Measurements from ENCODE around the gene ZNF134. TPM values are rescaled to one million over a fixed set of nuclear protein-coding genes. Genes with fewer than 3 reads are reported as not detected.

Gene ZNF134
- total RNA-seq: 16.5 TPM

DNA sequence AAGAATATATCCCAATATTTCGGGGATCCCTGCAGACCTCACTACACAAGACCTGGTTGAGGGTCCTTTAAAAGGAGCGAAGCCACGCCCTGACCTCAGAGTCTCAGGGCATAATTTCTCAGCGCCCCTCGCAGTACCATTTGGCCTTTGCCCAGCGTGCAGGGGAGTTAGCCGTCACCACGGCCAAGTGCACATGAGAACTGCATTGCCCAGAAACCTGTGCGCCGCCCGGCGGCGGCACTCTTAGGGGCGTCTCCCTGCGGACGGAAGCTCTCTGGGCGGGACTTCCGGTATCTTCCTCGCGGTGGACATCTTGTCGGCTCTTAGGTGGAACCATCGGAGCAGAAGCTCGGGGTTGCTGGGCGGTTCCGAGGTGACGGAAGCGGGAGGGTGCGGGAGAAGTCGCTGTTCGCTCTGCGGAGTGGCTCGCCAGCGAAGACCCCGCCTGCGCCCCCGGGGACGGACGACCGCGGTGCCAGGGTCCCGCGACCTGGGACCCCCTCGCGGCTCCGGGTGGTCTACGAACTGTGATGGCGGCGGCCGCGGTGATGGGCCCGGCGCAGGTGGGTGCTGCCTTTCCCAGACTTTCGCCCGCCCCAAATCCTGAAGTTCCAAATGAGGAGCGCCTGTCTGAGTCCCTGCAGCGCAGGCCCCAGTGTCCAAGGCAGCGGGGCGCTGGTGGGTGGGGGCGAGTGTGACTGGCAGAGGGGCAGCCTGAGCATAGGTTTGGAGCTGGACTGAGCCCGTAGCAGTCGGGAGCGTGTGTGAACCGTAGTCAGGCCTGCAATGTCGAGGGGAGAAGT is at the start of gene ZNF134:
Gene ZNF134, plus strand, starts transcription at position 302 of the 803 bp plus-strand sequence. CDS start 5,227 bp downstream, outside the sequence.
- intact Hi-C loops (cut with DNase I): no loop called here
- ATAC-seq (peak; percentile 99), DNase-seq (ENCODE audit: low spot score) (peak; percentile 94)

DNA sequence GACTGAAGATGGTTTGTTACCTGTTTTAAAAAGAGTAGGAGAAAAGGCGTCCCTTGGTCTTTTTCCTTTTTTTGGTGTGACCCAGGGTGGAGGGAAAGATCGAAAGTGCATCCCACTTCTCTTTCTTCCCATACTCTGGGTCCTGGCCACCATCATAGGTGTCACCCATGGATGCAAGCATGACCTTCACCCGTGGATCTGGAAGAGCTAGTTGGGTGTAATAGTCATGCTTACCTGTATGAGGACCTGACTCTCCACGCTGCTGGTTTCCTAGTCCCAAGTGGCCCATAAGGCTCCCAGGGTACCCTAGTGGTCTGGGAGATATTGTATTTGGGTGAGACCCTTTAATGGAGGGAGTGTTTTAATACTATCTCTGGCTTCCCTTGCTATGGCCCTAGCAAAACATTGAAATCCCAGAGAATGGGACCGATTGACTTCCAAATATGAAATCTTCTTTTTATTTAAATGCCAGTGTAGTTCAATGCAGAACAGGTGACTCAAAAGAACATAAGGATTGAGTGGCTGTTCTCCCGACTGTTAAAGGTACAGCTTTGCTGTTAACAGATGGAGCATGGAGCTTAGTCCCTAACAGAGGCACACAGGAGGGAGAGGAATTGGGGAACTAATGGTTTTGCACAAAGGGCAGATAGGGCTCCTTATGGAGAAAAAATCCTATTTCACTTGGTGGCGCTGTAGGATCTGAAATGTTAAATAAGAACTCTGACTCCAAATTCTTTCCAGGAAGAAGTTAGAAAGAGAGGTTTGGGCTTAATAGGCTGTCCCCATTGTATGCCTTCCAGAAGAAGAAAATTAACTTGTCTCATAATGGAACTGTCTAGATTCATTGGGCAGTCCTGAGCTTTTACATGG is 47.4 kb upstream of the ZNF134 start:
- DNase-seq (ENCODE audit: low spot score): no peak
- no peak for ATAC-seq
- intact Hi-C loops (cut with DNase I): no loop called here

DNA sequence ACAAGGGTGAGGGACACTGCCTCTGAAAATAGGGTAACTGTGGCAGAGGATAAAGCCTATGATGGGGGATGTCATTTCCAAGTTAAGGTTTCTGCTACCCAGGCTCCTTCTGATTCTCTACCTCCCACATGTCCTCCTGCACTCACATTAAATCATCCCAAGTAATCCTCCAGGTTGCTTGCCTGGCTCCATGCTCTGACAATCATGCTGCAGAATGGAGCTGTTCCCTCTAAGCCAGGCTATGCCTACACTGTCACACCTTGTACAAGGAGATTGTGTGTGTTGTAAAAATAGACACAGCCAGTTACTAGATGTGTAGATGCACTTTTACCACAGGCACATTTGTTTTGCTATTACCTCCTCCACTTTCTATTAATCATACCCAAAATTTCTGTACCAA is 43.3 kb upstream of the ZNF134 start:
- DNase-seq (ENCODE audit: low spot score) (no peak), ATAC-seq (no peak)
- intact Hi-C loops (cut with DNase I): no loop called here

DNA sequence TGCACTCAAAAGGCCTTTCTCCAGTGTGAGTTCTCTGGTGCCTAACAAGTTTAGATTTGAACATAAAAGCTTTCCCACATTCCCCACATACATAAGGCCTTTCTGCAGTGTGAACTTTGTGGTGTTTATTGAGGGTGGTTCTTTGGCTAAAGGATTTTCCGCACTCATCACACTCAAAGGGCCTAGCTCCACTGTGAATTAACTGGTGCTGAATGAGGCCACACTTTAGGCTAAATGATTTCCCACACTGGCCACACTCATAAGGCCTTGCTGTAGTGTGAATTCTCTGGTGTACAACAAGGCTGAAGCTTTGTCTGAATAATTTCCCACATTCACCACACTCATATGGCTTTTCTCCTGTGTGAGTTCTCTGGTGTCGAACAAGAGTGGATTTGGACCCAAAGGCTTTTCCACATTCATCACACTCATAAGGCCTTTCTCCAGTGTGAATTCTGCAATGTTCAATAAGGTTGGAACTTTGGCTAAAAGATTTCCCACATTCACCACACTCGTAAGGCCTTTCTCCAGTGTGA is 41.6 kb upstream of the ZNF134 start:
- DNase-seq (ENCODE audit: low spot score): no peak
- no peak for ATAC-seq
- intact Hi-C loops (cut with DNase I): no loop called here

DNA sequence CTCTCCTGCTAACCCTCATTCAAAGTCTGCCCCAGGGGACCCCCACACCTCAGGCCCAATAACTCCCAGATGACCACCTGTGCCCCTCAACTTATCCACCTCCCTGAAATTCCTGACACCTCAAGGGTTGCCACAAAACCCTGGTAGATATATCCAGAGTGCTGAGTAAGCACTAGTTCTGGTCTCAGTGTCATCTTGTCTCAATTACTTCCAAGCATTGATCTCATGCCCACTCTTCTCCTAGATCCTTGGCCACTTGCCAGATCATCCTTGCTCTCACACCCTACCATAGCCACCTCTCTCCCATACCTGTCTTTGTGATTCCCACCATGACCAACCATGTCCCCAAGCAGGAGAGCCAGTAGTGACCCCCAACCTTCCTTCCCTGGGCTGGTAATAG is 37.4 kb upstream of the ZNF134 start:
- intact Hi-C loops (cut with DNase I): no loop called here
- ATAC-seq (no peak), DNase-seq (ENCODE audit: low spot score) (no peak)

DNA sequence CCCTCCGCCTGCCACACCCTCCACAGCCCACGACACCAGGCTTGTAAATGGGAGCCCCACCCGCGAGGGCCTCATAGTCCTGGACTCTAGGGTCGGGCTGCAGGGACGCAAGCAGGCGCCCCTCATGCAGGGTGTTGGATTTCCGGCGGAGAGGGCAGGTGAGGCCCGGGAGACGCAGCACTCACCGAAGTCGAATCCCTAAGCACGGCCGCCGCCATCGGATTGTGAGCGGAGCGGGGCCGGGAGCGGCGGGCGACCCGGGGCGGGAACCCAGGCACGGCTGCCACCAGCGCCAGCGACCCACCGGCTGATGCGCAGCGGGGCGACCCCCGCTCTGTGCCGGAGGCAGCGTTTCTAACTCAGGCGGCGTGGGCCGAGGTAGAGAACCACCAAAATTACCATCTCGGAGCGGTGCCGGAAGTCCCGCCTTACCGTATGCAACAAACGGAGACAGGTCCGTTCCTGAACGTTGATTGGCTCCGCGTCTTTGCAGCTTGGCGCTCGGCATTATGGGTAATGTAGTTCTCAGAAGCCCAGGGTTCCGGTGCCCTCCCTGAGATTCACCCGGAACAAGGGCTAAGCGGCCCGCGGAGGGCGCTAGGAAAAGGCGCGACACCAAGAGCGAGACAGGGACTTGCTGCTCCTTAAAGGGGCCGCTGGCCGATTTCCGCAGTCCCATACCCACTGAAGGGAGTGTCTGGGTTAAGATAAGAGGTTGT is 35.4 kb upstream of the ZNF134 start, which contains the start of gene ZNF416:
Gene ZNF416, minus strand, starts transcription at position 425 of the 719 bp plus-strand sequence. Its CDS starts 207 bp downstream, at position 218.
- DNase-seq (ENCODE audit: low spot score): peak; percentile 97
- intact Hi-C loops (cut with DNase I): no loop called here
- ATAC-seq: peak; percentile 100

DNA sequence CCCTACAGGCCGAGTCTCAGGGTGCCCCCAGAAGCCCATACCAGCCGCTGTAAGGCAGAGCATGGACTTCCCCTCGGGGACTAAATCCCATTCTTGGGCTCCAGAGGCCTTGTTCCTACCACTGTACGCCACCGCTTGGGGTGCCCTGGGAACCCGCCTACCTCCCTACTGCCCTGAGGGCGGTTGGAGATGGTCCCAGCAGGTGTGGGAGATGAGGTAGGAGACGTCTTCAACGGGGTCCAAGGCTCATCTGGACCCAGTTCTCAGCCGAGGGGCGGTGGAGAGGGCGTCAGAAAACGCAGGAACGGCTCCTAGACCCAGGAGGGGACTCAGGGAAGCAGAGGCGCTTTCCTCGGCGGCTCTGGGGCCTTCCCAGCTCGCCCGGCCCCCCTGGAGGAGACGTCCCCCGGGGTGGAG is 30.9 kb upstream of the ZNF134 start:
- DNase-seq (ENCODE audit: low spot score): no peak
- no peak for ATAC-seq
- intact Hi-C loops (cut with DNase I): no loop called here

DNA sequence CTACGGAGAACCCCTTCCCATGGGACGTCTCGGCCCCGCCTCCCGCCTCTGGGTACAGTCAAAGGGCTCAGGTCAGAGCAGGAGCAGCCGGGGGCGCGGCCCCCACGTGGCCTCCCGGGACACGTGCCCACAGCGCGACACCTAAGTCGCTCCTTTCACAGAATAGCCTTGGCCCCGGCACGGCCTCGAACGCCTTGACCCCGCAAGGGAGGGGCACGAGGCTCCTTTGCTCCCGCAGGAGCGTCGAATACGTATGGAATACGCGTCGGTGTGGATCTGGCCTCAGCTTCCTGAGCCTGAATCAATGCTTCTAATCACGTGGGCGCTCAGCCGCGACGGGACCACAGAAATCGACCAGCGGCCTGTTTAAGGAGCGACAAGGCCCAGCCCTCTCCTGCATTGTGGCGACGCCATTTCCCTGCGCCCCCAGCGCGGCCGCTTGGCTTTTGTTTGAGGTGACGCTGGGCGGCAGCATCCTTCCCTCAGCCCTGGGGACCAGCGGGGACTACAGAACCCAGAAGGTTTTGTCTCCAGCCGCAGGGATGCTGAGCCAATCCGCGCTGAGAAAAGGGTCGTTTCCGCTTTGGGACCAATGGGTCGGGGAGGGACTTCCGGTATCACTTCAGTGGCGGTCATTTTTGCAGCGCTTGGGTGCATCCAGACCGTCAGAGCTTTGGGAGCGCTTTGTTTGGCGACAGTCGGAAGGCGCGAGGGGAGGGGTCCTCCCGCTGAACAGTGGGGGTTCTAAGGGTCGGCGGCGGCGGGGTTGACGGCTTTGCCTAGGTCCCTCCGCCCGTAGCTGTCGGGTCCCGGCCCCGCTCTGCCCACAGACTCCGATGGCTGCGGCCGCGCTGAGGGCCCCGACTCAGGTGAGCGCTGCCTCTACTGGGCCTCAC is 30.3 kb upstream of the ZNF134 start, which contains the start of gene ZIK1:
Gene ZIK1, plus strand, starts transcription at position 625 of the 896 bp plus-strand sequence. Its CDS starts 212 bp downstream, at position 837.
- intact Hi-C loops (cut with DNase I): no loop called here
- DNase-seq (ENCODE audit: low spot score): peak; percentile 91
- peak; percentile 98 for ATAC-seq

DNA sequence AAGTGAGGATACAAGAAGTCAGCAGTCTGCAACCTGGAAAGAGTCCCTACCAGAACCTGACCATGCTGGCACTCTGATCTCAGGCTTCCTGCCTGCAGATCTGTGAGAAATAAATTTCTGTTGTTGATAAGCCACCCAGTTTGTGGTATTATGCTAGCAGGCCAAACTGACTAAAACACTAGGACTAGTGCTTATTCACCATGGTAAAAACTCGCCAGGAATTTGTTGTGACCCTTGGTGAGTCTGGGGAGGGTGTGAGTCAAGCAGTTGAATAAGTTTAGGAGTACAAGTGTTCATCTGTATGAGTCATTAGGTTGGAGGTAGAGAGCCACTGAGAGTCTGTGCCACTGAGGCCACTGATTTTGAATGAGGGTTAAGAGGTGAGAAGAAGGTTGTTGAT is 26.5 kb upstream of the ZNF134 start:
- DNase-seq (ENCODE audit: low spot score): no peak
- intact Hi-C loops (cut with DNase I): no loop called here
- no peak for ATAC-seq

DNA sequence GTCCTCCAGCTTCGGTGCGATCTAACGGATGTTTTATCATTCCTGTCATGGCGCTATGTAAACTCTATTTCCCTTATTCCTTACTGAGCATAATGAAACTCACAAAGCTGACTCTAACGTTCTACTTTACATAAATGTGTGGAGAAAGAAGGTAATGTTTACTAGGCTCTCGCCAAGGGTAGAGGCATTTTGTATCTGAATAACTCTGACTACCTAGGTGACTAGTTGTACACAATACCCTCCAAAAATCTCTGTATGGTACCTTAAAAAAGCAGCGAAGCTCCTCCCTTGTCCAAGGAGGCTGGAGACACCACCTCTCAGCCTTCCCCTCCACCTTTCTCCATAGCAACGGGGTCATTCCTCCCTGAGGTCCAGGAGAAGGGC is 14.7 kb upstream of the ZNF134 start:
- DNase-seq (ENCODE audit: low spot score) (no peak), ATAC-seq (no peak)
- intact Hi-C loops (cut with DNase I): no loop called here

DNA sequence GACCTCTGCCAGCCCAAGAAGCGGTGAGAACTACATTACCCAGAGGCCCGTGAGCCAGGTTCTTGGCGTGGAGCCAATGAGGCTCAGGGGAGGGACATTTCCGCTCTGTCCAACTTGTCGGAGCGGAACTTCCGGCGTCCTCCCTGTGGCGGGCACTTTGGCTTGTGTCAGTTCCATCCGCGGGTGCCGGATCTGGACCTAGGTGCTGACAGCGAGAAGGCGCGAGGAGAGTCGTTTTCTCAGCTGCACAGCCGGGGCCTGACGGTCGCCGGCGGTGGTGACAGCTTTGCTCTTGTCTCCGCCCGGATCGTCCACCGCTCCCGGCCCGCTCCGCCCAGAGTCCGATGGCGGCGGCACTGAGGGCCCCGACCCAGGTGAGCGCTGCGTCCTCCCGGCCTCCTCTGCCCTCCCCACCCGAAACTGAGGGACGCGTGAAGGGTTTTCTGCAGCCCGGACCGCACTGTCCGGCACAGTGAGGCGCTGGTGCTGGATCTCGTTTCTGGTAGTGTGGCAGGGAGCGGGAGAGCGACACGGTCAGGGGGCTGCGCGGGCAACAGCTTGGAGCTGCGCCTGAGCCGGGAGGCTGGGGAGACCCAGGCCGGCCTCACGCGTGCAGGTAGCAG is 14.2 kb upstream of the ZNF134 start, which contains the start of gene ZNF530:
Gene ZNF530, plus strand, starts transcription at position 125 of the 623 bp plus-strand sequence. CDS start 4,461 bp downstream, outside the sequence.
- ATAC-seq (peak; percentile 100), DNase-seq (ENCODE audit: low spot score) (peak; percentile 96)
- intact Hi-C loops (cut with DNase I): no loop called here

DNA sequence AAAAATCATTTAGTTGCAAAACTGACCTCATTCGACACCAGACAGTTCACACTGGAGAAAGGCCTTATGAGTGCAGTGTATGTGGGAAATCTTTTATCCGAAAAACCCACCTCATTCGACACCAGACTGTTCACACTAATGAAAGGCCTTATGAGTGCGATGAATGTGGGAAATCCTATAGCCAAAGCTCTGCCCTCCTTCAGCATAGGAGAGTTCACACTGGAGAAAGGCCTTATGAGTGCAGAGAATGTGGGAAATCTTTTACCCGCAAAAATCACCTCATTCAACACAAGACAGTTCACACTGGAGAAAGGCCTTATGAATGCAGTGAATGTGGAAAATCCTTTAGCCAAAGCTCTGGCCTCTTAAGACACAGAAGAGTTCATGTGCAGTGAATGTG is 7.1 kb upstream of the ZNF134 start:
- ATAC-seq (no peak), DNase-seq (ENCODE audit: low spot score) (no peak)
- intact Hi-C loops (cut with DNase I): no loop called here

DNA sequence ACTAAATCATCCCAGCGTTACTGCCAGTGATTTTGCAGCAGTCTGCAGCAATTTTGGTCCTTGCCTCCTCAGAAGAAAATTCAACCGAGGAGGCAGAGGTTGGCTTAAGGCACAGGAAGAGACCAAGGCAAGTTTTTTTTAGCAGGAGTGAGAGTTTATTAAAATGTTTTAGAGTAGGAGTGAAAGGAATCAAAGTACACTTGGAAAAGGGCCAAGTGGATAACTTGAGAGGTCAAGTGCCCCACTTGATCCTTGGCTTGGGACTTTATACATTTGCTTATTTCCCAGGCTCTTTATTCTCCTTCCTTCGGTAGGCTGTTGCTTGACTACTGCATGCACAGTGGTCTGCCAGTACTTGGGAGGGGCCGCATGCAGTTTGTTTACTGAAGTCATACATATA is 2.9 kb upstream of the ZNF134 start:
- intact Hi-C loops (cut with DNase I): no loop called here
- DNase-seq (ENCODE audit: low spot score) (no peak), ATAC-seq (no peak)

DNA sequence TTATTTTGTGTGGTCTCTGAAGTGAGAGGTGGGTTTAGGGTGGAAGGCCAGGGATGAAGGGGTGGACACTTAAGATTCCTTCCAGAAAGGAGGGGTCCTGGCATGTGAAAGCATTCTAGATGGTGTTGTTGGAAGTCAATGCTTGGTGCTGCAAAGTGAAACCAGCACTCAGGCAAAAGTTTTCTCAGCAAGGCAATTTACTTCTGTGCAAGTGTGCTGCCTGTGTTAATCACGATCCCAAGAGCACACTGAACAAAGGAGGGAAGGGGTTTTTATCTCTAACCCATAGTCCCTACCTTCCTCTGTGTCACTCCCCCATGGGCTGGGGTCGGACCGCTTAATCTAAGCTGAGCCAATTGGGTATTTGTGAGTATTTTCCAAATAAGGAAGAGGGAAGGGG is 1.3 kb downstream of the ZNF134 start:
- intact Hi-C loops (cut with DNase I): no loop called here
- no peak for DNase-seq (ENCODE audit: low spot score)

DNA sequence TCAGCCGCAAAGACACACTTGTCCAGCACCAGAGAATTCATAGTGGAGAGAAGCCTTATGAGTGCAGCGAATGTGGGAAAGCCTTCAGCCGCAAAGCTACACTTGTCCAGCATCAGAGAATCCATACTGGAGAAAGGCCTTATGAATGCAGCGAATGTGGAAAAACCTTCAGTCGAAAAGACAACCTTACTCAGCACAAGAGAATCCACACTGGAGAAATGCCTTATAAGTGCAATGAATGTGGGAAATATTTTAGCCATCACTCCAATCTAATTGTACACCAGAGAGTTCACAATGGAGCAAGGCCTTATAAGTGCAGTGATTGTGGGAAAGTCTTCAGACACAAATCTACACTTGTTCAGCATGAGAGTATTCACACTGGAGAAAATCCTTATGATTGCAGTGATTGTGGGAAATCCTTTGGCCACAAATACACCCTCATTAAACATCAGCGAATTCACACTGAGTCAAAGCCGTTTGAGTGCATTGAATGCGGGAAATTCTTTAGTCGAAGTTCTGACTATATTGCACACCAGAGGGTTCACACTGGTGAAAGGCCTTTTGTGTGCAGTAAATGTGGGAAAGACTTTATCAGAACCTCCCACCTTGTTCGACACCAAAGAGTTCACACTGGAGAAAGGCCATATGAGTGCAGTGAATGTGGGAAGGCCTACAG is 6.8 kb downstream of the ZNF134 start:
- no peak for DNase-seq (ENCODE audit: low spot score)
- intact Hi-C loops (cut with DNase I): no loop called here
- no peak for ATAC-seq

More for the DNA sequence above, 1.3 kb downstream of the ZNF134 start:
- no peak for ATAC-seq

DNA sequence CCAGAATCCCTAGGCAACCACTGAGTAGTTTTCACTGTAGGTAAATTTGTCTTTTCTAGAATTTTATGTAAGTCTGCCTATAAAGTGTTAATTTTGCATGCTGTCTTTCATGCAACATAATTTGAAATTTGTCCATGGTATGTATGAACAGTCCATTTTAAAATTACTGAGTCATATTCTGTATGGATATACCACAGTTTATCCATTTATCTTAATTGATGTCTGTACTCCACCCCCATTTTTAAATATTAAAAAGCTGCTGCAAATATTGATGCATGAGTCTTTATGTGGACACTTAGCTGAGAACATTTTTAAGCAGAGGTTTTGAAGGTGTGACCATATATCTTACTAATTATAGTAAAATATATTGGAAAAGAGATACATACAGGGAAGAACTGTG is 9.0 kb downstream of the ZNF134 start:
- ATAC-seq (no peak), DNase-seq (ENCODE audit: low spot score) (no peak)
- intact Hi-C loops (cut with DNase I): no loop called here

All from sciatic nerve (tissue), 2 donors.